Activated CD4-positive, alpha-beta memory T cell treated with anti-CD3 and anti-CD28 coated beads, Interleukin-2, amount 10 ng/mL, durations not matched to agents 7 days and 5 days (primary cell): ENCODE measurements around the gene COL5A1. TPM values are rescaled to one million over a fixed set of nuclear protein-coding genes. Genes with fewer than 3 reads are reported as not detected.

ENCODE experiments used
- CTCF ChIA-PET: fragments of 350-600 bp; sonication (Branson Sonifier 250); formaldehyde crosslinking; loops from one replicate; lab custom pipeline; 2021; ENCODE audit warnings: antibody characterized with exemption, inconsistent platforms; lab: Charles Lee
- POLR2A ChIA-PET: fragments of 350-600 bp; sonication (Branson Sonifier 250); formaldehyde crosslinking; loops from one replicate; lab custom pipeline; 2021; ENCODE audit warnings: antibody characterized with exemption; lab: Charles Lee
- DNase-seq: peaks from one replicate; pipeline ENCODE4 v3.0.0-alpha.2; 2020
- H3K27ac Mint-ChIP-seq: one replicate; pipeline ENCODE4 v1.8.0; 2021; ENCODE audit warnings: mild to moderate bottlenecking, mixed read lengths
- H3K27me3 Mint-ChIP-seq: one replicate; pipeline ENCODE4 v1.8.0; 2021; ENCODE audit warnings: mixed read lengths
- H3K36me3 Mint-ChIP-seq: one replicate; pipeline ENCODE4 v1.8.0; 2021; ENCODE audit warnings: low read depth, mixed read lengths
- H3K4me1 Mint-ChIP-seq: one replicate; pipeline ENCODE4 v1.8.0; 2021; ENCODE audit warnings: mixed read lengths
- H3K4me3 Mint-ChIP-seq: one replicate; pipeline ENCODE4 v1.8.0; 2021; ENCODE audit warnings: mild to moderate bottlenecking, mixed read lengths
- H3K9me3 Mint-ChIP-seq: one replicate; pipeline ENCODE4 v1.8.0; 2021; ENCODE audit warnings: mixed read lengths
- total RNA-seq, 2 experiments: library from RNA; stranded (reverse); gene quantifications; one replicate each; pipeline ENCODE4 v1.2.3, GENCODE V29; 2021

Gene COL5A1
- under 1 TPM; 0.10 to 0.13 TPM for total RNA-seq

DNA sequence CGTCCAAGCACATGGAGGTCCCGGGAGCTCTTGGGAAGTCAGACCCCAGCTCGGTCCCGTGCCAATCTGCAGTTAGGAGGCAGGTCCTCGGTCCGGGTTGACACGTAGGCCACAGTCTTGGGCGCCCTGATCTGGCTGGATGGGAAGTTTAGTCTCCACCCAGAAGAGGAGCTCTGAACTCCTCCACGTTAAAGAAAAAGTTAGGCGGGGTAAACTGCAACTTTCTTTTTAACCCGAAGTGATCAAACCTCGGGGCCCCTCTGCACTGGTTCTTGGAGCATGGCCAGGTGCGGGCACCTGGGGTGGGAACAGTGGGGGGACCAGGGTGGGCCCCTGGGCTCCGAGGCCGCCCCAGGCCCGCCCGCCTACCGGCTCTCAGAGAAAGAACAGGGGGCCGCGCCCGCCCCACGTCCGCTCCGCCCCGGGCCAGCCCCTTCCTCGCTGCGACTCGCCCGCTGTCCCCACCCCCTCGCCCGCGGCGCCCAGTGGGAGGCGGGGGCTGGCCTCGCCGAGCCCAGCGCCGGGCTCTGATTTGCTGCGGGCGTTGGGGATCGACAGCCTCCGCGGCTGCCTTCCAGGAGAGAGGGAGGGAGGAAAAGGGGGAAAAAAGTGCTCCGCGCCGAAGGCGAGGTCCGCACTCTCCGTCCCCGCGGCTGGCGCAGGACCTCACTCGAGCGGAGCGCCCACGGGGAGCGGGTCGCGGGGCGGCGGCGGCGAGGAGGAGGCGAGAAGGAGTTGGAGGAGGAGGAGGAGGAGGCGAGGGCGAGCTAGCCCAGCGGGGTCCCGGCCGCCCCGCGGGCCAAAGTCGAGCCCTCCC, at the start of gene COL5A1:
TSS of gene COL5A1 (plus strand) at position 631 of the 817 bp plus-strand sequence. CDS start 385 bp downstream, outside the sequence.
- peak; percentile 18 for DNase-seq
- ChIA-PET POLR2A (no interaction called here), CTCF (no interaction called here)
- no peaks in the 10 kb centered on the region for H3K36me3 Mint-ChIP-seq
- no peaks in the 10 kb centered on the region for H3K4me1 Mint-ChIP-seq
- no peaks in the 10 kb centered on the region for H3K9me3 Mint-ChIP-seq
- peaks cover 21% of the 10 kb centered on the region for H3K27me3 Mint-ChIP-seq
- no peak within 1 kb of the TSS for H3K4me3 Mint-ChIP-seq
- no peak within 1 kb of the TSS for H3K27ac Mint-ChIP-seq

DNA sequence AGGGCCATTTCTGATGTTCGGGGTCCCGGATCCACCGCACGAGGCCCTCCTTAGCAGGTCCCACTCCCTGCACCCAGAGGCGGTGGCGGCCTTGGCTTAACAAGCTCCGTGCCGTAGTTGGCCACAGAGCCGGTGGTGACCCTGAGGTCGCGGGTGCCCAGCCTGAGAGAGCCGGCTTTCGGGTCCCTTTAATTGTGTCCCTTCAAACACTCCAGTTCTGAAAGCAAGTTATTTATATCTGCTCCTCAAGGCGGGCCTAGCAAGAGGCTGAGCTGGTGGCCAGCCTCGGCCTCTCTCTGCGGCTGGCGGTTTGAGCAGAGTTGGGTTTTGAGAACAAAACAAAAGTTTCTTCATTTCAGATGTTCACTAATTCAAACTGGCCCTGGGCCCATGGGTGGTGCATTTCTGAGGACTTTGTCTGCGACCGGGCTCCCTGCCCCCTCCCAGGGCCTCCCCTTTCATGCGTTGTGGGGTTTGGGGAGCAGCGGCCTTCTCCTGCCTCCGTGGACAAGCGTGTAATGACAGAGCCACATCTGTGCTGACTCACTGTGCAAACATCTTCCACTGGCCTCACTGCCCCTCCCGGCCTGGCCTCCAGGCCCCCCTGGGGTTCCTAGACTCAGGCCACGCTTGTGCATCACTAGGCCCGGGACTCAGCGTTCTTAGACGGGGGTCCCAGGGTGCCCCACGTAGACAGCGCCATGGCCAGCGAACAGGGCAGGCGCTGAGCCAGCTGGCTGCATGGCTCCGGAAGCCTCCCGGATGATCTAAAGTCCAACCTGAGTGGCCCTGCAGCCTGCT, 49.4 kb upstream of the COL5A1 start:
- CTCF ChIA-PET, result no interaction called here

DNA sequence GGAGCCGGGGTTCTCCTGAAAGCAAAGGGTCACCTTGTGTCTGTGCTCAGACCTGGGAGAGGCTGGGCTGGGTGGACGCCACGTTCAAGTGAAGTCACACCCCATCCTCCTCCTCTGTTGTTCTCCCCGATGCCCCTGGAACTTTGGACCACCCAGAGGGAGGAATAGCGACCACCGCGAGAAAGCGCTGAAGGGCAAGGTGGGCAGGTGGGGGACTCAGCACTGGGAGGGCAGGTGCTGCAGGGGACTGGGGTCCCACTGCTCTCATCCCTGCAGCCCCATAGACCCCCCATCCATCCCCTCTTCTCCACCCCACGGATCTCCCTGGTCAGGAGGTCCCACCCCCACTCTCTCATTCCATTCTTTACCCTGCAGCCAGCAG, 48.8 kb upstream of the COL5A1 start:
- H3K27me3 Mint-ChIP-seq, result no peaks in the 10 kb centered on the region
- DNase-seq, result no peak
- H3K4me1 Mint-ChIP-seq, result no peaks in the 10 kb centered on the region
- no peak overlapping the region for H3K27ac Mint-ChIP-seq
- no peaks in the 10 kb centered on the region for H3K36me3 Mint-ChIP-seq
- no peak overlapping the region for H3K4me3 Mint-ChIP-seq
- ChIA-PET POLR2A (no interaction called here), CTCF (no interaction called here)
- H3K9me3 Mint-ChIP-seq, result no peaks in the 10 kb centered on the region

More for the DNA sequence above, 49.4 kb upstream of the COL5A1 start:
- no peaks in the 10 kb centered on the region for H3K27me3 Mint-ChIP-seq
- H3K4me3 Mint-ChIP-seq, result no peak overlapping the region
- H3K36me3 Mint-ChIP-seq, result no peaks in the 10 kb centered on the region
- H3K9me3 Mint-ChIP-seq, result no peaks in the 10 kb centered on the region
- DNase-seq, result no peak
- no peaks in the 10 kb centered on the region for H3K4me1 Mint-ChIP-seq
- no peak overlapping the region for H3K27ac Mint-ChIP-seq
- POLR2A ChIA-PET, result no interaction called here

DNA sequence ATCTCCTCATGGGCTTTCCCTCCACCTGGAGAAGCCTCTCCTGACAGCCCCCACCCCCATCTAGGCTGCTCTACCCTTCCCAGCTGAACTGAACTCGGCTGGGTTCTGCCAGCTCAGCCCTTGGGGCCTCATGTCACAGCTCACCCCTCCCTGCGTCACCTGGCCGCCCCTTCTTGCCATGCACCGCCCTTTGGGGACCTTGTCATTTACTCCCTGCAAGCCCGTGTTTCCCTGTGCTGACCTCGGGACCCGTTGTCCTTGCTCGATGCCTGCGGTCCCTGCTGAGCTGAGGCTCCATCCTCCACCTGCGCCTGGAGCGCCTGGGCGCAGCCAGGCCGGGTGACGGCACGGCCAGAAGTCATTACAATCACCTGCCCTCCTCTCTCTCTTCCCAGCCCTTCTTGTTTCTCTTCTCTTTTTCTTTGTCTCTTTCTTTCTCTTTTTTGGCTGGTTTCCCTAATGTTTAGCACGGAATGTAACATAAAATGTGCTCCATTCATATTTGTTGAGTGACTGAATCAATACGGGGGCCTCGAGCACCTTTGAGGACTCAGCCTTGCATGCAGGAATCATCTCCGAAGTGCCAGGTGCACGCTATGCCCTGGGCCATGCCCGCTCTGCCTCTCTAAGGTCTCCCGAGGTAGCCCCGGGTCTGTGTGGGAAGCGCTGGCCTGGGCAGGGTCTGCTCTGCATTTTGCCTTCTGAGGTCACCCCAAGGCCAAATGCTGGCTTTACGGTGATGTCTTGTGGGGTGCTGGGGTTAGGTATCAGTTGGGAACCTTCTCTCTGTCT, 48.1 kb upstream of the COL5A1 start:
- CTCF ChIA-PET, result no interaction called here
- H3K27ac Mint-ChIP-seq, result no peak overlapping the region

DNA sequence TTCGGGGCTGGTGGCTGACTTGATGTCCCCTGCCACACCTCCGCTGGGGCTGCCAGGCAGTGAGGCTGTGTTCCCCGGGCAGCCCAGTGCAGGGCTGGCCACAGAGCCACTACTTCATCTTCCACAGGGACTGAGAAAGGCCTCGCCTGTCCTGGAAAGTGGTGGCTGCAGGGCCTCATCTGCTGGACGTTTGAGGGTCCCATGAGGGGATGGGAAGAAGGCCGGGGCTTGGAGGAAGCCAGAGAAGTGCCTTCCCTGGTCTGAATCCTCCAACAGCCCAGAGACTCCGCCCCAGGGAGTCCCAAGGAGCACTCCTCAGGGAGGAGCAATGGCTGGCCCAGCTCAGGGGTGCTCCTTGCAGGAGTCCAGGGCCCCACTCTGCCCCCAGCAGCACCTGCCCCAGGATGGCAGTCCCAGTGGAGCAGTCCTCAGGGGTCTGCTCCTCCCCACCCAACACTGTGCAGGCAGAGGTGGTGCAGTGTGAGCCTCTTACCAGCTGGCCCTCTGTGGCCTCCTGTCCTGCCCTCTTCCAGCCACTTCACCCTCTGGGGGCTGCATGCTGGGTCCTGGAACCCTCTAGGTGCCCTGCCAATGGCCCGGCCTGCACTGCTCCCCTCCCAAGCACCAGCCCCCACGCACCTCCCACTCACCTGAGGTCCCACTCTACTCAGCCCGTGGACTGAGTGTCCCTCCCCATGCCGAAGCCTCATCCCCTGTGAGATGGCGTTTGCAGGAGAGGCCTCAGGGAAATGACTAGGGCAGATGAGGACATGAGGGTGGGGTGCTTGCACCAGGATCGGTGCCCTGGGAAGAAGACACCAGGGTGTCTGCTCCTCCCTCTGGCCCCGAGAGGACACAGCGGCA, 47.3 kb upstream of the COL5A1 start:
- Mint-ChIP-seq H3K27ac (no peak overlapping the region), H3K27me3 (no peaks in the 10 kb centered on the region), H3K4me3 (no peak overlapping the region), H3K4me1 (no peaks in the 10 kb centered on the region), H3K9me3 (no peaks in the 10 kb centered on the region), H3K36me3 (no peaks in the 10 kb centered on the region)
- ChIA-PET POLR2A (no interaction called here), CTCF (no interaction called here)
- DNase-seq, result peak; percentile 14

More for the DNA sequence above, 48.1 kb upstream of the COL5A1 start:
- H3K9me3 Mint-ChIP-seq, result no peaks in the 10 kb centered on the region
- H3K4me3 Mint-ChIP-seq, result no peak overlapping the region
- no peaks in the 10 kb centered on the region for H3K4me1 Mint-ChIP-seq
- no peaks in the 10 kb centered on the region for H3K27me3 Mint-ChIP-seq
- H3K36me3 Mint-ChIP-seq, result no peaks in the 10 kb centered on the region
- POLR2A ChIA-PET, result no interaction called here
- DNase-seq, result no peak

DNA sequence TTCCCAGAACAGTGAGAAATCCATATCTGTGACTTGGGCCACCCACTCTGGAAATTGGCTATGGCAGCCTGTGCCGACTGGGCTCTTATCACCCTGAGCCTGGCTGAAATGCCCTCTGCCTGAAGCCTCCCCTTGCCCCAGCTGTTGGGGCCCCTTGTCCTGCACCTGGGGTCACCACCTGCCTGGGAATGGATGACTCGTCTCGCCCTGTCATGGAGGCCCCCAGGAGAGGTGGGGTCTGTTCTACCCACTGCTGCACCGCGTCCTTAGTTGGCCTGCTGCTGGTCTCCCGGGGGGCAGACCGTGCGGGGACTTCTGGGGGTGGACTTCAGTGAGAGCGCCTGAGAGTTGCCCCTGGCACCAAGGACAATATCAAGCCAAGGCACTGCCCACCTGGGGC, 46.6 kb upstream of the COL5A1 start:
- DNase-seq, result no peak
- H3K4me3 Mint-ChIP-seq, result no peak overlapping the region

DNA sequence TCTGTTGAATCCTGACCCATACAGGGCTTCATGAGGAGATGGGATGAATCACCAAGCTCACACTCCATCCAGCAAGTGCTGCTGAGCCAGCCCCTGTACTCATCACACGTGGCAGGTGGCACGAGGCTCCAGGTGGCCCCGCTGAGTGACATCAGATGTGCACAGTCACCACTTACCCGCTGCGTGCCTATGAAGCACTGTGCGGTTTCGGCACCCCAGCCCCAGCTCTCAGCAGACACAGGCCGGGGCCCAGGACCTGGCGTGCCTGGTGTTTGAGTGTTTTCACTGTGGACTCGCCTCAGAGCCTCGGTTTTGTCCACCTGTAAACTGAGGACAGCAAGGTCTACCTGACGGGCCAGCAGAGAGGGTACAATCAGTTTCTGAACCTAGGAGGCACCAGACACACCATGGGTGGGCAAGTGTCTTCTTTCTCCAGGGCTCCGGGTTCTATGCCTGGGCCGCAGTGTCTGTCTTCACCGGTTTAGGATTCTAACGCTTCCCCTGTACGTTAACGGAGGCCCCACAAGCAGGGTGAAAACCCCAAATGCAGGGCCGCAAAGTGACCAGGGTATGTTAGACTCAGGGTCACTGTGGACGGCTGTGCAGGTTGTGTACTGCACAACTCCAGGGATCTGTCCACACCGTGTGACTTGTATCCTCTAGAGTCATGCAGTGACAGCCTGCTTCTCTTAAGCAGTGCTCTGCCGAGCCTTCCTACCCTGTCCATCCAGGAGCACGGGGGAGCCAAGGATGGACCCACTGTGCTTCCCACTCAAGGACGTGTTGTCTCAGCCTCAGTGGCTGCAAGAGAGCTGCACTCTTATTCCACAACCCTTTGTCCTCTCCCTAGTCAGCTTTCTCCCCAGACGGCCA, 44.3 kb upstream of the COL5A1 start:
- Mint-ChIP-seq H3K4me1 (no peaks in the 10 kb centered on the region), H3K9me3 (no peaks in the 10 kb centered on the region), H3K27me3 (no peaks in the 10 kb centered on the region), H3K4me3 (no peak overlapping the region), H3K36me3 (no peaks in the 10 kb centered on the region), H3K27ac (no peak overlapping the region)
- CTCF ChIA-PET, result no interaction called here
- POLR2A ChIA-PET, result no interaction called here
- DNase-seq, result no peak

More for the DNA sequence above, 46.6 kb upstream of the COL5A1 start:
- no peaks in the 10 kb centered on the region for H3K36me3 Mint-ChIP-seq
- ChIA-PET CTCF (no interaction called here), POLR2A (no interaction called here)
- no peaks in the 10 kb centered on the region for H3K9me3 Mint-ChIP-seq
- H3K27ac Mint-ChIP-seq, result no peak overlapping the region
- H3K27me3 Mint-ChIP-seq, result no peaks in the 10 kb centered on the region
- no peaks in the 10 kb centered on the region for H3K4me1 Mint-ChIP-seq

DNA sequence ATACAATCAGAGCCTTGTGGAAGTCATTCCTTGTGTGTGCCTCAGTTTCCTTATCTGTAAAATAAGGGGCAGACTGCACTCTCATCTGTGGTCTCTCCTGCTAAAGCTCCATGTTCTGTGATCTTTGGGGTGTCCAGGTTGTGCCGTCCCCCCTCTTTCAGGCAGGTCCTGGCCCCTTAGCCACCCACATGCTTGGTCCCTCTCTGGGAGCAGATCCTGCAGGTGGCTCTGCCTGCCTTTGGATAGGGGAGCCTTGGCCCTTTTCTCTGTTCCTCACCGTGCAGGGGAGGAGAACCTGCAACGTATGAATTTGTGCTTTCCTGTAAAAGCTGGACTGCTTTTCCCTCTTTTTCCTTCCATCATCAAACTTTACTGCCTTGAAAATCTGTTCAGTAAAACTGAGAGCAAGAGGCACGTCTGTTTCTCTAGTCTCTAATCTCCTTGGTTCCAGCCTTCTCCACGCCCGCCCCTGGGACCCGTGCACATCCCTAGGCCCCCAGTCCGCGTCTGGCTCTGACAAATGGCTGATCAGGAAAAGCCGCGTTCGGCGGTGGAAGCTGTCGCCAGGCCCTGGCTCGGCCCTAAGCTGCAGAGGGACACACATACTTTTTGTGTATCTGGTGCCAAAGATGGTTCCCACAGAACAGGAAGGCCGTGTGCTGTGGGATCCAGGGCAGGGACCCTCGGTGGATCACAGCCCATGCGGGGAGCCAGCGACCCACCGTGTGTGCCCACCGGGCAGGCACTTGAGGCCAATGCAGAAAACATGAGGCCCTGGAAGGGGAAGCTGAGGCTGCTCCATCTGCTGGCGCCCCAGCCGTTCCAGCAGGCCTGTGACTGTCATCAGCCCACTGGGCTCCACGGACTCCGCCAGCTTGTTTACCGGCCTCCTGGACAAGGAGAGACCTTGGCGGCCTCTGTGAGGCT, 43.4 kb upstream of the COL5A1 start:
- H3K9me3 Mint-ChIP-seq, result no peaks in the 10 kb centered on the region

DNA sequence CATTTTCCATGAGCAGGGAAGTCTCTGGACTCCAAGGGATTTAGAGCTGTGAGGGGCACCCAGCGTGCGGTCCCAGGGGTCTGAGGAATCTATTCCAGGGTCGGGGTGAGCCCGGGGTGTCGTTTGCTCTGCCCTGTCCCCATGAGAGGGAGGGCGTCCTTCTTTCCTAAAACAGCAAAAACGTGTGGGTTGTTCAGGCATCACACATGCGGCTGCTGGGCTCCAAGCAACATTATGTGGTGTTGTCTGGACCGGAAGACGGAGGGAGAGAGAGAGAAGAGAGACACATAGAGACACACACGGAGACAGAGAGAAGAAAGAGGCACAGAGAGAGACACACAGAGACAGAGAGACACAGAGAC, 42.7 kb upstream of the COL5A1 start:
- Mint-ChIP-seq H3K27me3 (no peaks in the 10 kb centered on the region), H3K4me1 (no peaks in the 10 kb centered on the region), H3K9me3 (no peaks in the 10 kb centered on the region), H3K27ac (no peak overlapping the region), H3K4me3 (no peak overlapping the region), H3K36me3 (no peaks in the 10 kb centered on the region)
- no peak for DNase-seq
- POLR2A ChIA-PET, result no interaction called here
- CTCF ChIA-PET, result no interaction called here

More for the DNA sequence above, 43.4 kb upstream of the COL5A1 start:
- Mint-ChIP-seq H3K4me3 (no peak overlapping the region), H3K36me3 (no peaks in the 10 kb centered on the region), H3K27ac (no peak overlapping the region), H3K4me1 (no peaks in the 10 kb centered on the region), H3K27me3 (no peaks in the 10 kb centered on the region)
- ChIA-PET CTCF (no interaction called here), POLR2A (no interaction called here)
- DNase-seq, result peak; percentile 11

DNA sequence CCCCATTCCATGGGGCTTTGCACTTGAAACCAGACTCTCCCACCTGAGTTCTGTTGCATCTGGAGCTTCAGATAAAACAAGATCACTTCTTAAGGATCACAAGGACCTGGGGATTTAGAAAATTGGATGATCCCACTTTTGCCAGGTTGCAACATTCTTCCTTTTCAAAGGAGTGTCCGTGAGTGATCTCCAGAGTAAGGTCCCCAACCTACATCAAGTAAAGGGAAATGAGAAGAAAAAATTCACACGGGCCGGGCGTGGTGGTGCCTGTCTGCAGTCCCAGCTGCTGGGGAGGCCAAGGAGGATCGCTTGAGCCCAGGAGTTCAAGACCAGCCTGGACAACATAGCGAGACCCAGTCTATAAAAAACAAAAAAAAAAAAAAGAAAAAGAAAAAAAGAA, 41.2 kb upstream of the COL5A1 start:
- Mint-ChIP-seq H3K36me3 (no peaks in the 10 kb centered on the region), H3K4me3 (no peak overlapping the region), H3K27ac (no peak overlapping the region), H3K27me3 (no peaks in the 10 kb centered on the region), H3K9me3 (no peaks in the 10 kb centered on the region), H3K4me1 (no peaks in the 10 kb centered on the region)
- CTCF ChIA-PET, result no interaction called here
- no peak for DNase-seq
- POLR2A ChIA-PET, result no interaction called here
